BJ (cell line): Measurements from ENCODE around the gene GCC2. TPM values are rescaled to one million over a fixed set of nuclear protein-coding genes. Genes with fewer than 3 reads are reported as not detected.

Experiments
- CTCF ChIA-PET: fragments of 350-600 bp; formaldehyde crosslinking; extraction: SDS; loops from one replicate; lab custom pipeline; 2021; ENCODE audit warnings: antibody characterized with exemption, inconsistent platforms; lab: Yijun Ruan, JAX
- POLR2A ChIA-PET: fragments of 300-600 bp; sonication (Branson Sonifier 250); formaldehyde crosslinking; extraction: SDS; loops from one replicate; lab custom pipeline; 2021; ENCODE audit warnings: antibody characterized with exemption; lab: Charles Lee
- DNase-seq: peaks from one replicate; pipeline ENCODE4 v3.0.0-alpha.2; 2011; ENCODE audit warnings: low read depth
- H3K27me3 ChIP-seq: 2 replicates; pipeline ENCODE4 v1.6.0; 2011; ENCODE audit warnings: low read length; ENCODE audit not compliant: control insufficient read depth, insufficient read depth
- H3K36me3 ChIP-seq: 2 replicates; pipeline ENCODE4 v1.5.1; 2011; ENCODE audit warnings: low read length; ENCODE audit not compliant: control insufficient read depth, insufficient read depth
- H3K4me3 ChIP-seq: 2 replicates; pipeline ENCODE4 v1.5.1; 2011; ENCODE audit warnings: low read depth, mild to moderate bottlenecking, control low read depth, low read length
- CTCF ChIP-seq: IDR thresholded peaks from 2 replicates; pipeline ENCODE4 v1.5.1; 2011; ENCODE audit warnings: low read depth, mild to moderate bottlenecking, control low read depth, inconsistent platforms, low read length, moderate library complexity; ENCODE audit not compliant: insufficient read depth
- polyA minus RNA-seq: library from RNA; depleted of rRNA, polyadenylated mRNA; stranded (reverse); fragments of >200 nt; gene quantifications from 2 replicates; pipeline ENCODE4 v1.2.3, GENCODE V29; 2011; rRNA and poly(A)+ RNA removed
- polyA plus RNA-seq: library from polyadenylated mRNA; depleted of rRNA; stranded (reverse); fragments of >200 nt; gene quantifications from 2 replicates; pipeline ENCODE4 v1.2.3, GENCODE V29; 2011; rRNA removed

Gene GCC2
- polyA plus RNA-seq (4.7 and 10.4 TPM in 2 replicates), polyA minus RNA-seq (5.6 and 6.2 TPM in 2 replicates)

- Histone ChIP-seq H3K4me3 (peak within 1 kb of the TSS; percentile 71), H3K36me3 (peaks cover 2% of the 10 kb centered on the region; the same call in 1 of the 2 replicates), H3K27me3 (no peaks in the 10 kb centered on the region)
- DNase-seq, result peak; percentile 50
- ChIA-PET CTCF (interaction anchor here (0.6 to 1.6 kb wide), 3 partner anchors 91 to 246 kb away, joined by 3 to 4 read pairs (median 3); no protein-coding TSS in a partner anchor), POLR2A (interaction anchor here (0.6 to 1.0 kb wide), 3 partner anchors 11 to 86 kb away, joined by 3 to 13 read pairs (median 4); no protein-coding TSS in a partner anchor)
- TF ChIP-seq CTCF, result no peak
These were observed at the start of gene GCC2 for GRCh38 chr2:108448678-108449409. Gene GCC2 (plus strand): TSS chr2:108449206. CDS start chr2:108449275, 69 bp downstream.

GRCh38 chr2:108399479-108399878 is 49.5 kb upstream of the GCC2 start:
- DNase-seq, result no peak
- no peaks in the 10 kb centered on the region for H3K36me3 ChIP-seq
- no peaks in the 10 kb centered on the region for H3K27me3 ChIP-seq
- ChIA-PET CTCF (interaction anchor here (1.1 kb wide), 1 partner anchor 187 kb away, joined by 6 read pairs; no protein-coding TSS in a partner anchor), POLR2A (interaction anchor here (0.6 kb wide), 1 partner anchor 238 kb away, joined by 5 read pairs; no protein-coding TSS in a partner anchor)
- no peak for TF ChIP-seq CTCF
- no peak overlapping the region for H3K4me3 ChIP-seq

- no peak for TF ChIP-seq CTCF
- H3K27me3 ChIP-seq, result no peaks in the 10 kb centered on the region
- H3K4me3 ChIP-seq, result no peak overlapping the region
- ChIA-PET POLR2A (no interaction called here), CTCF (interaction anchor here (1.6 kb wide), 2 partner anchors 11 to 182 kb away, joined by 4 to 9 read pairs; no protein-coding TSS in a partner anchor)
- no peaks in the 10 kb centered on the region for H3K36me3 ChIP-seq
- no peak for DNase-seq
These were observed 47.2 kb upstream of the GCC2 start for GRCh38 chr2:108401800-108402199.

- DNase-seq, result no peak
- CTCF ChIA-PET, result interaction anchor here (1.2 to 1.6 kb wide), 4 partner anchors 9 to 181 kb away, joined by 3 to 9 read pairs (median 3); no protein-coding TSS in a partner anchor
These were observed 45.5 kb upstream of the GCC2 start for GRCh38 chr2:108403494-108403893.

More at GRCh38 chr2:108403494-108403893, 45.5 kb upstream of the GCC2 start:
- no peak for TF ChIP-seq CTCF
- Histone ChIP-seq H3K27me3 (no peaks in the 10 kb centered on the region), H3K4me3 (no peak overlapping the region), H3K36me3 (no peaks in the 10 kb centered on the region)
- POLR2A ChIA-PET, result no interaction called here
